ENCODE measurements around the gene DIAPH2. TPM values are rescaled to one million over a fixed set of nuclear protein-coding genes. Genes with fewer than 3 reads are reported as not detected.

DIAPH2 gene
- total RNA-seq, 1 donor from 2014 or later, result 33.0 TPM

DNA sequence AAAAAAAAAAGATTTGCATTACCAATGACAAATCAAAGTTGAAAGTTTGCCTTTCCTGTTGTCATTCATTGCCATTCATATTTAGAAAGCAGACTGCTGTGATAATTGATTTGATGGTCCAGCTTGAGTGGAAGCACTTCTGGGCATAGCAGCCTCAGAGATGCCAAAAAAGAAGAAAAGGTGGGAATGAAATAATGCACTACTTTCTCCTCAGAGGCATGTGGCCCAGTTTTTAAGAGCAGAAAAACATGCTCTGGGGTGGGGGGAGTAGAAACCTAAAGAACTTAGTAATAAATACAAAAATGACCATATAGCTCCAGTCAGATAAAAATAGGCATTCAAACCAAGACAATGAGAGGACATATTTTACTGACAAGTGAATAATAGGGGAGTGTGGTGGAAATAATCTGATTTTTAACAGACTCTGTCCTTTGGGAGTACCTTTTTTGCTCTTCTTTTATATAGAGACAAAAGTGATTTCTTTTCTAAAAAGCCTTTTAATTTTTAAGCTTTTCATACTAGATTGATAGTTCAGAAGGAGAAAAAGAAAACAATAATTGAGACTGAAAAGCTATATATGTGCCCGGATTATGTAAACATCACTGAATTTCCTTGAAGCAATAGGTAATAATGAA lies 798.1 kb downstream of the DIAPH2 start:
- DNase-seq, result no peak

GRCh38 chrX:97490656-97491055 lies 806.0 kb downstream of the DIAPH2 start:
- DNase-seq, result no peak

DNA sequence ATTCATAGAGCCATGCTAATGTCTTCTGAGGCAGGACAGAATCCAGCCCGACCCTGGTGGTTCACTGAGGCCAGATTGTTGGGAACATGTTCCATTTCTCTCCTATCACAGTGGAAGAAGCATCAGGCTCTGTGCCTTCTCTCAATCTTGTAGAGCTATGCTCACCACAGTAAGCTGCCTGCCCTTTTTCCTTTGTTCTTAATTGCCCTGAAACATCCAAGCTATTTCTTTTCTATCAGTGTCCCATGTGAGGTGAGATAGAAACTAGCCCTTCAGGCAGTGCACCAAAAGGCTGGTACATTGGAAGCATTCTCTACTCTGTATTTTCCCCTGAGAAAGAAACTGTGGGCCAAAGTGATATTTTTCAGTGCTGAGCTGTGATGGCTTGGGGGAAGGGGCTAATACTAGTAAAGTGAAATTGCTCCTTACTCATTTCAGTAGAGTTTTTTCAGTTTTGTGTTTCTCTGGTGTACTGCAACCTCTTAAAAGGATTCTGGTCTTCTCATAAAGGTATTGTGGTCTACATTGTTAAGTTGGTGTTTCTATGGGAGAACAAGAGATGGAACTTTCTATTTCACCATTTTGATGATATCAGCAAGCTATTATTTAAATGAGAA lies 810.2 kb downstream of the DIAPH2 start:
- no peak for DNase-seq

DNA sequence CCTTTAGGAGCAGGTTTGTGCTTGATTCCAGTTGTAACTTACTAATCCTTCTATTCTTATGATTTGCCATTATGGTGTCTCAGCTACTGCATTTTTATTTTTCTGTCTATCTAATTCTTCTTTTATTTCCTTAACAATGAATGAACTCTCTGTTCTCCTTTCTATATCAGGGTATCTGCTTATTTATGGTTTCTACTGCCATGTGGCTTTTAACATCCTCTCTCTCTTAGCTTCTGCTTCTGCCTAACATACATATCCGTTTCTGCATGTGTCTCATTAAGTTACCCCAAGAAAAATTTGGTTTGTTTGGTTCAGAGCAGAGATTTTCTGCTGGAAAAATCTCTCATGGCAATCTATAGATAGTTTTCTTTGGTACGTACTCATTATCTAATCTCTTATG lies 813.5 kb downstream of the DIAPH2 start:
- no peak for DNase-seq

DNA sequence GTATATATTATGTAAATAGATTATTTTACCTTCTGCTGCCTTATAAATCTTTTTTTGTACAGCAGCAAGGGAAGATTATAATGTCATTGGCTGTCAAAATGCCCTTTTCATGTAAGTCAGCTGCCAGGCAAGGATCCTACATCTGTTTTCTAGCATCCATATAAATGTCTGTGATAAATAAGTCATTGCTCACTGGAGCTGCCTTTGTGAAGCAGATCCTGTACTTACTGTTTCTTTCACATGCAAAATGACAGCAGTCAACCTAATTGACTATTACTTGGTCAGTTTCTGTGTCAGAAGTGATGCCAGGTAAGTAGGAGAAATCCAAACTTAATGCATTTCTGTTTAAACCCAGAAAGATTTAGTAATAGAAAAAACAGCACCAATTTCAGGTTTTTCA lies 819.8 kb downstream of the DIAPH2 start:
- no peak for DNase-seq

DNA sequence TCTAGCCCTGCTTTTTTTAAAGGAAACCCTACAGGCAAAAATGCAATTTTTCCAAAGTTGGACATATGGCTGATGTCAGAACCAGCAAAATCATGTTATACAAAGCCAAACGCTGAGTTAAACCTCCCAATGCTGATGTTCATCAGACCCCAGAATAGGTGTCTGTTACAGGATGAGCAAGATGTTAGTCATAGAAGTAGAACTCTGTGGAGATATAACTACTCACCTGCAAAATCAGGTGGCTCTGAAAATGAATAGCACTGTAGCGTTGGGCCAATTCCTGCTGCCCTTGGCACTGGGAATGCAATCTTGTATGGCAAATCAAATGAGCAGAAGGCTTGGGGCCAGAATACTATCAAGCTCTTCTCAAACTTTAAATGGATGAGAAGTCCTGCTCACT lies 833.1 kb downstream of the DIAPH2 start:
- no peak for DNase-seq

- no peak for DNase-seq
Measured at GRCh38 chrX:97522307-97522706, 837.7 kb downstream of the DIAPH2 start.

DNA sequence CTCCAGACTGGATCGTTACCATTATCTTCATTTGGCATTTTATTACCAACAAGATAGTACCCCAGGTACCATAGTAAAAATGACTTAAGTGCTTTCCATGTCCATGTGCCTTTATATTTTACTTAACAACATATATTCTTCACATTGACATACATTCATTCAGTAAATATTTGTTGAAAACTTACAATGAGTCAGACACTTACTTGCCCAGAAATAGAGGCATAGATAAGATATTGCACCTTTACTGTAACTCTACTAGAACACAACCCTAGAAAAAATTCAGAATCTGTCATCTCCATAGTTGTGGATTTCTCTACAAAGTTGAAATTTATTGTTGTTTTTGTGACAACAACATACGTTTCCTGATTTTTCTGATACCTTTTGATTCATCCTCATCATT lies 839.7 kb downstream of the DIAPH2 start:
- no peak for DNase-seq

GRCh38 chrX:97524997-97525396 lies 840.4 kb downstream of the DIAPH2 start:
- no peak for DNase-seq

- DNase-seq, result no peak
Measured at GRCh38 chrX:97525981-97526380, 841.3 kb downstream of the DIAPH2 start.

- DNase-seq, result no peak
Measured at GRCh38 chrX:97527725-97528124, 843.1 kb downstream of the DIAPH2 start.

DNA sequence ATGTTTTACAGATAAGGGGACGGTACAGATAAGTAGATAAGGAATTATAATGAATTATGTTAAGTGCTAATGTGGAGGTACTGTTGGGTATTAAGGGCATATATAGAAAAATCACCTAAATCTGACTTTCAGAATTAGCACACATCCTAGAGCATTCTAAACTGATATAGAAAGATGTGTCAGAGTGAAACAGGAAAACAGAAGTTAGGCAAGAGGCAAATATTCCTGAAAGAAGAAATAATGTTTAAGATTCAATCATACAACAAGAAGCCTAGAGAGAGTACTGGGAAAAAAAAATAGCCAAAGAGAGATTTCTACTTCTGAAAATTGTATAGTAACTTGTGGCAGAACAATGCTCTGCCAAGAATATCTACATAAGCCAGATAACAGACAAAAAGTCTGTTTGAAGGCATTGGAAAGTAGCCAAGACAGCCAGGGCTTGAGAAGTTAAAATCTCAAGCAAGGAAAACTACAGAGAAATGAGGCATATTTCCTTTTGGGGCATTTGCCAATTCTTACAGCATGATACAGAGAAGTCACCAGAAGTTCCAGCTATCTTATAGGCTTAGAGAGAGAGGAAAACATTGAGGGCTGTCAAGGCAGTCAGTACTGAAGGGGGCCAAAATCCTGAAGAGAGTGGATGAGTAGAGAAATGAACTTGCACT lies 845.0 kb downstream of the DIAPH2 start:
- no peak for DNase-seq

DNA sequence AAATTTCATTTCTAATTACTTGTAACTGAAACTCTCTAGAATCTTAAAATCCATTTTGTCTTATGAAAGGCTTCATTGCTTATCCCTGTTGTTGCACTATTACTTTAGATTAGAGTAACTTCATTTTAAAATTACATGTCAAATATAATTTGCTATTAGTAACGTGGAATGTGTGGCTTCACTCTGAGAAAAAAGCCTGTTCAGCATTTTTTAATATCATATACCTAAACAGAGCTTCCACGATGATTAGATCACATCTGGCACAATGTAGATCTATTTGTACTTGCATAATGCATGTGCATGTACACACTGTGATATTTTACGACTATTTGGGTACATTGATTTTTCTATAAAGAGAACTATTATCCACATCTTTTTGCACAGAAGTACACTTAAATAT lies 847.2 kb downstream of the DIAPH2 start:
- no peak for DNase-seq

DNA sequence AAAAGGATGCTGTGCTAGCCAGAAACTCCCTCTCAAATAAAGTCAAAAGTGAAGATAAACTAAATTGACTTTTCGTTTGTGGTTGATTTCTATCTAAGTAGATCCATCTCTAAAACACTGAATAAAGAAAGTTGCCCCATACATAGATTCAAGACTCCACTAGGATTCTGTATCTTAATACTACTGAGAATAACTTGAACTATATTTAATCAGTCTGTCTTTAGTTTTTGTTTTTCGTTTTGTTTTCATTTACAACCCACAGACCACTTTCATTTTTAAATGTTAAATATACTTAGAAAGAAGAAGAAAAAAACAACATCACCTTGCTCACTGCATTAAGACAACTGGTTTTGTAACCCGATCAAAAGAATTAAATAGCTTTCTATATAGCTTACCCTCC lies 854.1 kb downstream of the DIAPH2 start:
- DNase-seq, result no peak

- DNase-seq, result no peak
Measured at GRCh38 chrX:97539970-97540519, 855.4 kb downstream of the DIAPH2 start.

DNA sequence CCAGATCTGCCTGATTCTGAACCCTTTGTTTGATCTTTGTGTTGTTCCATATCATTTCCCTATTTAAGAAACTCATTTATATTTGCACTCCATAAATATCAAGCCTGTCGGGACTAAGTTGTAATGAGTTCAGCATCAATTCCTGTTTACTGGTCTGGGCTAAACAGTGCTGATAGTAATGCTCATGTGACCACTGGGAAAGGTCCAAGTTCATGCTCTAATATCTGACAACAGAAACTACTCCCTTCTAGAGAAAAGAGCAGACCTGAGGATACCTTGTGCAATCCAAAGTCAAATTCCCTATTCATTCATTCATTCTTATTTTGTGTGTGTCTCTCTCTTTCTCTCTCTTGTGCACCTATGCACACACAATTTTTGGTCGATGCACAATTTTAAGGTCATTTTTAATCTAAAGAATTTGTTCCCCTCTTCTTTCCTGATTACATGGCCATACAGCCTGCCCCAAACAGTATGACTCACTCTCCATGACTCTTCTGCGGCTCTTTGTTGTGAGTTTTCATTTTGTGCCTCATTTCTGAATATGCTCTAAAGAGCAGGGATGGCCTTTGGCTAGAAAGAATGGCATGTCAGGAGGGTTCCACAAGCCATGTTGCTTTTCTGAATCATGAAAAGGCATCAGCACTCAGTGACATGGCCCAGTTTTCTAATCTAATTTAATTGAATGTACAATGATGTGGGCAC lies 863.4 kb downstream of the DIAPH2 start:
- DNase-seq, result no peak

DNA sequence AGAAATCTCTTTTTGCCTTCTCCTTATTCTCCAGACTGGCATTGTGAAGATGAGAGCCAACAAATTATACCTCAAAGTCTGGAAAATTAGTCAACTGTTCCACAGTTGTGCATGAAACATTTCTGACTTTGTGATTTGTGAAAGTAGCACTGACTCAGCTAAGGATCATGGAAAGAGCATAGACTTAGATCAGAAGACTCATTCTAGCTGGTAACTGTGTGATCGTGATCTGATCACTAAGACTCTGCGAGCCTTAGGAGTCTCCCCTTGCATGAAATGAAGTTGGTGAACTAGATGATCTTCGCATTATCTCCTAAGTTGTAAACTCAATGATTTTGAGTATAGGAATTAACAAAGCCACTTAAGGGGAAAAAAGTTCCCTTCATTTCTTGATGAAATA lies 867.2 kb downstream of the DIAPH2 start:
- no peak for DNase-seq

DNA sequence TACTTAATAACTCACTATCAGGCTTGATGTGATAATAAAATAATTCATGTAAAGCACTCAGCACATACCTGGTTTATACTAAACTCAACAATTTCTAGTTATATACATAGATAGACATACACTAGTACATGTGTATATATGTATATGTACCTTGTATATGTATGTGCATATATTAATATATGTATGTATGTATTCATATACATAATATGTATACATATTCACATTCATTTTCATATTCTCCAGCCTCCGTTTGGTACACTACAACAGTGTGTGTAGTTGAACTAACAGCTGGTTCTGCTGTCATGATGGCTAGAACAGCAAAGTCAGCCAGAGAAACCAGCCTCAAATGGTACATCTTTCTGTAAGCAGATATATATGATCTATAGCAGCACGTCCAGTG lies 869.2 kb downstream of the DIAPH2 start:
- DNase-seq, result no peak

DNA sequence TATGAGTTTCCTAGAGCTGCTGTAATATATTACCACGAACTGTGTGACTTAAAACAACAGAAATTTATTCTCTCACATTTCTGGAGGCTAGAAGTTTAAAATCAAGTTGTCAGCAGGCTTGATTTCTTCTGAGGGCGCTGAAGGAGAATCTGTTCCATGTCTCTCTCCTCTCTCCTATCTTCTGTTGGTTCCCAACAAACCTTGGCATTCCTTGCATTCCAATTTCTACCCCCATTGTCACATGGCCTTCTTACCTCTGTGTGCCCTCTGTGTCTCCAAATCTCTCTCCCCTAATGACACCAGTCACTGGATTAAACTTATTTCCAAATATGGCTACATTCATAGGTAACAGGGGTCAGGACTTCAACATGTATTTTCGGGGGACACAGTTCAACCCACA lies 871.7 kb downstream of the DIAPH2 start:
- no peak for DNase-seq

DNA sequence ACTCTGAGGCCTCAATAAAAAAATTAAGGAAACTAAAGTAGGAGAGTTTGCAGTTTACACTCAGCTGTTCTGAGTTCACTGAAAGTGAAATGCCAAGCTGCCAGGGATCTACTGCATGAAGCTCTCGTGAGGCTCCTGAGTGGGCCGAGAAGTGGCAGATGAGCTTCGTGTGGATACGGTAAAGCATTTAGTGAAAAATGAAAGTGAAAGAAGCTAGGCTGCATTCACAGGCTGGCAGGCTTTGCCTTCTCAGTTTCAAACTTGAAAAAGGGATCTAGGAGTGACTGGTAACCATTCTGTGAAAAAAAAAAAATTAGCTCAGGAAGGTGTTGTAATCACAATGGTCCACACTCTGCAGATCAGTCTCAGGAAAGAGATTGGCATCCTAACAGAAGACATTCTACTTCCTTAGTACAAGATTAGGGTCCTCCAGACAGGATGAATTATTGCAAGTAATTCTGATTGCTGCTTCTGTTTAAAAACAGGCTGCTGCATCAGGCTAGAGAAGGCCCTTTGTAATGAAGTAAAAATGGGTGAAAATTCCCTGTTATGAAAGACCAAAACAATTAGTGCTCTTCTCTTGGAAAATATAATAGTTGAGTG lies 879.0 kb downstream of the DIAPH2 start:
- DNase-seq, result peak; percentile 44

DNA sequence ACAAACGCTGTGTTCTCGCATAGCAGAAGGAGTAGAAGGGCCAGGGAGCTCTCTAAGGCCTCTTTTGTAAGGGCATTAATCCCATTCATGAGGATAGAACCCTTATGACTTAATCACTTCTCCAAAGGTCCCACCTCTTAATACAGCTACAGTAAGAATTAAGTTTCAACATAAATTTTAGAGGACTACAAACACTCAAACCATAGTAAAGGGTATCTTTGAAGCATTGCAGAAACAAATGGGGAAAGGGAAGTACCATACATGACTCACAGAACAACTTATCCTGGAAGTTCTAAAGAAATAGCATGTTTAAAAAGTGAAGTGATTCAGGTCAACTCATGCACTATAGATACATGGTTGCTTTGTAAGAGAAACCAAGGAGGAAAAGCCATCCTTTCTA lies 879.9 kb downstream of the DIAPH2 start:
- no peak for DNase-seq

GRCh38 chrX:97587171-97587570 lies 902.5 kb downstream of the DIAPH2 start:
- DNase-seq, result no peak

All from tongue (tissue), 2 donors.